RWPE2 (cell line): Measurements from ENCODE around the gene COPS2.
"Not testable (repeated sequence)": the region's sequence is repeated elsewhere in the genome, so short reads cannot be mapped to it uniquely, and the experiment has no call there.

Experiments used
- ATAC-seq: fragments of 200-7000 bp; cut with Tn5 transposase; 3 replicates; pipeline ENCODE4 v1.9.1; 2021; ENCODE audit warnings: low read depth
- DNase-seq: peaks from one replicate; pipeline ENCODE4 v3.0.0-alpha.2; 2020; ENCODE audit warnings: low spot score
- H3K27ac ChIP-seq: fragments of 450-650 bp; 2 replicates; pipeline ENCODE4 v1.5.1; 2017; ENCODE audit warnings: mild to moderate bottlenecking; ENCODE audit not compliant: poor library complexity, severe bottlenecking
- H3K27me3 ChIP-seq: fragments of 250-450 bp; sonication (Bioruptor Pico); 2 replicates; pipeline ENCODE4 v1.5.1; 2021; ENCODE audit warnings: mild to moderate bottlenecking, moderate library complexity; ENCODE audit not compliant: insufficient read depth, poor library complexity, severe bottlenecking
- H3K36me3 ChIP-seq: fragments of 250-450 bp; sonication (Bioruptor Pico); 2 replicates; pipeline ENCODE4 v1.5.1; 2020; ENCODE audit warnings: low read depth, mild to moderate bottlenecking, moderate library complexity
- H3K4me1 ChIP-seq: fragments of 250-450 bp; sonication (Bioruptor Pico); 2 replicates; pipeline ENCODE4 v1.5.1; 2021; ENCODE audit warnings: mild to moderate bottlenecking, moderate library complexity; ENCODE audit not compliant: insufficient read depth, poor library complexity, severe bottlenecking
- H3K4me3 ChIP-seq: fragments of 250-450 bp; sonication (Bioruptor Pico); 2 replicates; pipeline ENCODE4 v1.5.1; 2021; ENCODE audit warnings: mild to moderate bottlenecking, moderate library complexity; ENCODE audit not compliant: severe bottlenecking
- H3K9me3 ChIP-seq: fragments of 250-450 bp; sonication (Bioruptor Pico); 2 replicates; pipeline ENCODE4 v1.5.1; 2021; ENCODE audit warnings: mild to moderate bottlenecking, moderate library complexity; ENCODE audit not compliant: severe bottlenecking
- TF ChIP-seq, protein P1 (sequence below): fragments of 450-650 bp; IDR thresholded peaks from one replicate; pipeline ENCODE4 v1.5.1; 2017; ENCODE audit warnings: mild to moderate bottlenecking, moderate library complexity; ENCODE audit not compliant: poor library complexity, severe bottlenecking

Gene COPS2

DNA sequence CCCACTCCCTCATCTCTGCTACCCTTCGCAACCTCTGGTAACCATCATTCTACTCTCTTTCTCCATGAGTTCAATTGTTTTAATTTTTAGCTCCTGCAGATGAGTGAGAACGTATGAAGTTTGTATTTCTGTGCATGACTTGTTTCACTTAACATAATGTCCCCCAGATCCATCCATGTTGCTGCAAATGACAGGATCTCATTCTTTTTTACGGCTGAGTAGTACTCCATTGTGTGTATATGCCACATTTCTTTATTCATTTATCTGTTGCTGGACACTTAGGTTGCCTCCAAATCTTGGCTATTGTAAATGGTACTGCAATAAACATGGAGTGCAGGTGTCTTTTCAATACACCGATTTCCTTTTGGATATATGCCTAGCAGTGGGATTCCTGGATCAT lies 26.7 kb upstream of the COPS2 start:
- ATAC-seq (no peak), DNase-seq (no peak)
- Histone ChIP-seq H3K36me3 (peaks cover 5% of the 10 kb centered on the region; the same call in 1 of the 2 replicates), H3K27me3 (no peaks in the 10 kb centered on the region), H3K4me1 (no peaks in the 10 kb centered on the region), H3K9me3 (no peaks in the 10 kb centered on the region), H3K4me3 (no peak overlapping the region), H3K27ac (no peak overlapping the region)
- TF ChIP-seq, protein P1, sequence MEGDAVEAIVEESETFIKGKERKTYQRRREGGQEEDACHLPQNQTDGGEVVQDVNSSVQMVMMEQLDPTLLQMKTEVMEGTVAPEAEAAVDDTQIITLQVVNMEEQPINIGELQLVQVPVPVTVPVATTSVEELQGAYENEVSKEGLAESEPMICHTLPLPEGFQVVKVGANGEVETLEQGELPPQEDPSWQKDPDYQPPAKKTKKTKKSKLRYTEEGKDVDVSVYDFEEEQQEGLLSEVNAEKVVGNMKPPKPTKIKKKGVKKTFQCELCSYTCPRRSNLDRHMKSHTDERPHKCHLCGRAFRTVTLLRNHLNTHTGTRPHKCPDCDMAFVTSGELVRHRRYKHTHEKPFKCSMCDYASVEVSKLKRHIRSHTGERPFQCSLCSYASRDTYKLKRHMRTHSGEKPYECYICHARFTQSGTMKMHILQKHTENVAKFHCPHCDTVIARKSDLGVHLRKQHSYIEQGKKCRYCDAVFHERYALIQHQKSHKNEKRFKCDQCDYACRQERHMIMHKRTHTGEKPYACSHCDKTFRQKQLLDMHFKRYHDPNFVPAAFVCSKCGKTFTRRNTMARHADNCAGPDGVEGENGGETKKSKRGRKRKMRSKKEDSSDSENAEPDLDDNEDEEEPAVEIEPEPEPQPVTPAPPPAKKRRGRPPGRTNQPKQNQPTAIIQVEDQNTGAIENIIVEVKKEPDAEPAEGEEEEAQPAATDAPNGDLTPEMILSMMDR, result no peak

DNA sequence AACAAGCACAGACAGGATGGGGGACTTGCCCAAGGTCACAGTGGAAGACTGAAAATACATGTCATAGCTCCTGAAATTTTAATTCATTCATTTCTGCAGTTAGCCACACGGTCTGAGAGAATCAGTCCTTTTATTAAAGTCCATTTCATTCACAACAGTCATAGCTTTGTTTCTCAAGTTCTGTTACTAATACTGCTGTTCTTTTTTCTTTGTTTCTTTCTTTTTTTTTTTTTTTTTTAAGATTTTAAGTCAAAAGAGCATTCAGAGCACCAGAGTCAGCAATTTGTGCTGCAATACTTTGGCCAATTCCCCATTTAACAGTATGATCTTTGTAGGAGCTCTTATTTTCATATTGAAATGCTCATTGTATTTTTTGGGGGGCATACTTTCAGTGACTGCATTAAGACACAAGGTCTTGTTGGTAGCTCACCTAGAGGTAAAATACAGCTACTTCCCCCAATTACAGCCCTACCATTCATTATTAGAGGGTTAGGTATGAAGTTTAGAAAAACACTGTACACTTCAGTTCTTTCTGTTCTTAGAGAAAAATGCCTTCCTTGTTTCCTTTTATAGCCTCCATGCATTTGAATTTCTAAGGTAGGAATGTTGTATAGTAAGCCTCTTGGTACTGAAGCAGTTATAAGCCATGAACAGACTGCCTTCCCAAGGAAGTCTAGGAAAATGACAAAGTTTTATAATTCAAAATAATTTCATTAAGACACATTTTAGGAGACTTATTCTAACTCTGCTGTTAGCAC lies 24.2 kb upstream of the COPS2 start:
- H3K9me3 ChIP-seq, result no peaks in the 10 kb centered on the region
- no peak overlapping the region for H3K27ac ChIP-seq
- no peak overlapping the region for H3K4me3 ChIP-seq
- DNase-seq (no peak), ATAC-seq (no peak)
- H3K27me3 ChIP-seq, result no peaks in the 10 kb centered on the region
- peaks cover 15% of the 10 kb centered on the region; the same call in 1 of the 2 replicates for H3K36me3 ChIP-seq
- TF ChIP-seq, protein P1, result no peak
- H3K4me1 ChIP-seq, result no peaks in the 10 kb centered on the region

DNA sequence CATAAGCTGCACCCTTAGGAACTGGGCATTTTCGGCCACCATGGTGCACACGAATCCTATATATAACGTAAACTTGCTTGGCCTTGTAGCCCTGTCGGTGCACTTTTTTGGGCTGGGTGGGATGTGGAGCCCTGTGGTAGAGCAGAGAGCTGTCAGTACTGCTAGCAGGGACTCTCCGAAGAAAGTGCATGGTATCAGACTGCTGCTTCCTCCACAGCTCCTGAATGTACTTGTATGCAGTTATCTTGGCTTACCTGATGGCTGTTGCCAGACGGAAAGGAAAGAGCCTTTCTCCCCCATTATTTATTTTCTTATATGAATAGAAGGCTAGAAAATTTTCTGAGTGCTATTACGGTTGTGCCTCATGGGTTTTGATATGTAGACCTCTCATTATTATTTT lies 23.1 kb upstream of the COPS2 start:
- TF ChIP-seq, protein P1, result no peak
- ATAC-seq, result no peak

DNA sequence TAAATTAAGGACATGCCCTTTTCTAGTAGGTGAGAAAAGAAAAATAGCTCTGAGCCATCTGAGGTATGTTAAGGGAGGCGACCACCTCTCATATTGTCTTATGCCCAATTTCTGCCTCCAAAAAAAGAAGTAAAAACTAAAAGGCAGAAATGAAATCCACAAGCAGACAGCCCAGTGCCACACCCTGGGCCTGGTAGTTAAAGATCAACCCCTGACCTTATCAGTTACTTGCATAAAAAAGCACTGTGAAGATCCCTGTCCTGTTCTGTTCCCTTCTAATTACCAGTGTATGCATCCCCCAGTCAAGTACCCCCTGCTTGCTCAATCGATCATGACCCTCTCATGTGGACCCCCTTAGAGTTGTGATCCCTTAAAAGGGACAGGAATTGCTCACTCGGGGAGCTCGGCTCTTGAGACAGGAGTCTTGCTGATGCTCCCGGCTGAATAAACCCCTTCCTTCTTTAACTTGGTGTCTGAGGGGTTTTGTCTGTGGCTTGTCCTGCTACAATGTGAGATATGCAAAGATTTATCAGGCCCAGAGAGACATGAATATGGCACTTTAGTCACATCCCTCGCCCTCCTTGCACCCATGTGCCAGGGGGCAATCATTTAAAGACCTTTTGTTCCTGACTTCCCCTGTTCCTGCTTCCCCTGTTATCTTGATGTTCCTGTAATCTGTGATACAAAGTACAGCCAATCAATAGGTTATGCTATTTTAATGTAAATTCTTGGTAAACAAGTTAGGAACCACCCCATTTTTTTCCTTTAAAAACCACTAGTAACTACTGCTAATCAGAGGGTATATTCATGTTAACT lies 20.4 kb upstream of the COPS2 start:
- H3K27me3 ChIP-seq, H3K27ac ChIP-seq, H3K9me3 ChIP-seq, ATAC-seq, DNase-seq, H3K4me3 ChIP-seq: not testable (repeated sequence)
- Histone ChIP-seq H3K4me1 (peaks cover 14% of the 10 kb centered on the region), H3K36me3 (peaks cover 20% of the 10 kb centered on the region; the same call in 1 of the 2 replicates)

More for the DNA sequence above, 23.1 kb upstream of the COPS2 start:
- no peak overlapping the region for H3K4me3 ChIP-seq
- no peak for DNase-seq
- no peaks in the 10 kb centered on the region for H3K9me3 ChIP-seq
- H3K27ac ChIP-seq, result no peak overlapping the region
- H3K36me3 ChIP-seq, result peaks cover 20% of the 10 kb centered on the region; the same call in 1 of the 2 replicates
- H3K4me1 ChIP-seq, result no peaks in the 10 kb centered on the region
- no peaks in the 10 kb centered on the region for H3K27me3 ChIP-seq

DNA sequence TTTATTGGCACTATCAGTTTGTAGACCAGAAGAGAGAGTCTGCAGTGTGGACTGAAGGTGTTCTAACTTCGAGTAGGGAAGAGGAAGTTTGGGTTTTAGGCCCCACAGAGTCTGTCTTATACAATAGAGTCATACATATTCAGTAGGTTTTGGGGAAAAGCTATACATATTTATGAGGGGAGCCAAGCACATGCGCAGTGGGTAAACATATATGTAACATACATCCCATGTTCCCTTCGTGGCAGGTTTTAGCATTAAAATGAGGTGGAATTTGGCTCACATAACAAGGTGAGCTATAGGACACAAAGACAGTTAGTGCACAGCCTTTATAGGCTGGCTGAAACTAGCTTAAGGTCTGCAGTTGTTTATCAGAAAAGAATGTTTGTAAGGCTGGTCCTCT lies 19.5 kb upstream of the COPS2 start:
- Histone ChIP-seq H3K27ac (no peak overlapping the region), H3K27me3 (no peaks in the 10 kb centered on the region), H3K4me1 (peaks cover 15% of the 10 kb centered on the region), H3K4me3 (no peak overlapping the region), H3K9me3 (no peaks in the 10 kb centered on the region), H3K36me3 (peaks cover 20% of the 10 kb centered on the region; the same call in 1 of the 2 replicates)
- no peak for DNase-seq
- TF ChIP-seq, protein P1, result no peak
- ATAC-seq, result no peak
